HG03025 (cell line): ENCODE results near the gene LRCH3.

Source experiments
- ATAC-seq: cut with Tn5 transposase; IDR thresholded peaks from one replicate; pipeline ENCODE4 v1.9.1; 2021; ENCODE audit warnings: mild to moderate bottlenecking, moderate library complexity; ENCODE audit not compliant: unreplicated experiment, low FRiP score

Gene LRCH3

GRCh38 chr3:197791113-197791891 lies at the start of gene LRCH3:
LRCH3 (plus strand) TSS chr3:197791254; CDS start chr3:197791279, 25 bp downstream.
- peak; percentile 67 for ATAC-seq

- ATAC-seq: no peak
Measured at GRCh38 chr3:197742787-197743186, 48.3 kb upstream of the LRCH3 start.

GRCh38 chr3:197746209-197746608 lies 44.8 kb upstream of the LRCH3 start:
- no peak for ATAC-seq

GRCh38 chr3:197746801-197747237 lies 44.2 kb upstream of the LRCH3 start:
- no peak for ATAC-seq

- no peak for ATAC-seq
Measured at GRCh38 chr3:197748597-197749314, 42.3 kb upstream of the LRCH3 start.

- peak; percentile 28 for ATAC-seq
Measured at GRCh38 chr3:197749315-197749600, 41.8 kb upstream of the LRCH3 start.

GRCh38 chr3:197749601-197750395 lies 41.3 kb upstream of the LRCH3 start, which contains the start of gene FYTTD1:
FYTTD1 (plus strand) TSS chr3:197749883; CDS start chr3:197749972, 89 bp downstream.
- peak; percentile 78 for ATAC-seq

GRCh38 chr3:197750396-197750831 lies 40.6 kb upstream of the LRCH3 start:
- peak; percentile 37 for ATAC-seq

GRCh38 chr3:197750858-197751737 lies 40.0 kb upstream of the LRCH3 start:
- no peak for ATAC-seq

GRCh38 chr3:197752107-197752506 lies 38.9 kb upstream of the LRCH3 start:
- no peak for ATAC-seq

GRCh38 chr3:197753263-197753662 lies 37.8 kb upstream of the LRCH3 start:
- no peak for ATAC-seq

- ATAC-seq: no peak
Measured at GRCh38 chr3:197756704-197757103, 34.4 kb upstream of the LRCH3 start.

- ATAC-seq: no peak
Measured at GRCh38 chr3:197758512-197758911, 32.5 kb upstream of the LRCH3 start.

GRCh38 chr3:197761784-197762183 lies 29.3 kb upstream of the LRCH3 start:
- no peak for ATAC-seq

GRCh38 chr3:197775317-197775716 lies 15.7 kb upstream of the LRCH3 start:
- ATAC-seq: no peak

- ATAC-seq: no peak
Measured at GRCh38 chr3:197782230-197782629, 8.8 kb upstream of the LRCH3 start.

- ATAC-seq: no peak
Measured at GRCh38 chr3:197784019-197784585, 7.0 kb upstream of the LRCH3 start.

GRCh38 chr3:197787412-197787811 lies 3.6 kb upstream of the LRCH3 start:
- ATAC-seq: no peak

GRCh38 chr3:197789309-197789708 lies 1.7 kb upstream of the LRCH3 start:
- ATAC-seq: no peak

- no peak for ATAC-seq
Measured at GRCh38 chr3:197790033-197790432, 1.0 kb upstream of the LRCH3 start.
